Sciatic nerve (tissue), 2 donors: ENCODE data around the gene CFAP74. TPM values are rescaled to one million over a fixed set of nuclear protein-coding genes. Genes with fewer than 3 reads are reported as not detected.
"Not testable (repeated sequence)": the region's sequence is repeated elsewhere in the genome, so short reads cannot be mapped to it uniquely, and the experiment has no call there.

Experiments used
- ATAC-seq: fragments of 200-7000 bp; cut with Tn5 transposase; one replicate; pipeline ENCODE4 v1.9.1; 2020; ENCODE audit warnings: mild to moderate bottlenecking, moderate library complexity
- DNase-seq: peaks from one replicate; pipeline ENCODE4 v3.0.0-alpha.2; 2020; ENCODE audit warnings: low spot score
- intact Hi-C: fragments of 100-400 bp; cut with DNase I; formaldehyde crosslinking; loops from one replicate; pipeline ENCODE4 v1.14.2; 2022
- total RNA-seq: library from RNA; stranded (reverse); fragmentation: NEBNext Ultra II Directional; extraction: Animal tissue kit (Norgen Biotek cat#: 25700); gene quantifications from one replicate; pipeline ENCODE4 v1.2.1, GENCODE V29; 2021
- donor health status: DM: no; HTN: no; CAD: no.
- donor health status: DM: no; HTN: no; CAD: no.

The CFAP74 gene
- total RNA-seq, 1 donor from 2014 or later = 0.09 TPM

GRCh38 chr1:1978690-1979481 is 24.7 kb downstream of the CFAP74 start:
- ATAC-seq, DNase-seq, intact Hi-C loops: not testable (repeated sequence)

GRCh38 chr1:1978108-1978507 is 25.5 kb downstream of the CFAP74 start:
- no peak for DNase-seq
- intact Hi-C loops = no loop called here
- ATAC-seq = no peak

- intact Hi-C loops = no loop called here
- no peak for ATAC-seq
Observed at GRCh38 chr1:1976031-1976430, 27.6 kb downstream of the CFAP74 start.

GRCh38 chr1:1975535-1975934 is 28.1 kb downstream of the CFAP74 start:
- intact Hi-C loops = no loop called here
- no peak for DNase-seq
- ATAC-seq = no peak

More at GRCh38 chr1:1976031-1976430, 27.6 kb downstream of the CFAP74 start:
- DNase-seq = no peak

GRCh38 chr1:1974834-1975233 is 28.8 kb downstream of the CFAP74 start:
- ATAC-seq (no peak), DNase-seq (no peak)
- intact Hi-C loops = no loop called here

GRCh38 chr1:1973716-1974642 is 29.6 kb downstream of the CFAP74 start:
- intact Hi-C loops = no loop called here
- DNase-seq (no peak), ATAC-seq (no peak)

GRCh38 chr1:1972976-1973715 is 30.4 kb downstream of the CFAP74 start:
- DNase-seq = no peak
- intact Hi-C loops = no loop called here
- no peak for ATAC-seq

- intact Hi-C loops = no loop called here
- no peak for DNase-seq
- no peak for ATAC-seq
Observed at GRCh38 chr1:1971688-1972087, 31.9 kb downstream of the CFAP74 start.

- intact Hi-C loops = no loop called here
- ATAC-seq (no peak), DNase-seq (no peak)
Observed at GRCh38 chr1:1971017-1971416, 32.6 kb downstream of the CFAP74 start.

- ATAC-seq = no peak
- intact Hi-C loops = no loop called here
- DNase-seq = no peak
Observed at GRCh38 chr1:1969953-1970716, 33.5 kb downstream of the CFAP74 start.

- intact Hi-C loops = no loop called here
- no peak for DNase-seq
- ATAC-seq = no peak
Observed at GRCh38 chr1:1969505-1969900, 34.1 kb downstream of the CFAP74 start.

- intact Hi-C loops = no loop called here
- DNase-seq (no peak), ATAC-seq (peak; percentile 25)
Observed at GRCh38 chr1:1968767-1969504, 34.6 kb downstream of the CFAP74 start.

GRCh38 chr1:1967879-1968278 is 35.7 kb downstream of the CFAP74 start:
- DNase-seq (no peak), ATAC-seq (no peak)
- intact Hi-C loops = no loop called here

- DNase-seq = no peak
- ATAC-seq = no peak
- intact Hi-C loops = no loop called here
Observed at GRCh38 chr1:1967151-1967550, 36.4 kb downstream of the CFAP74 start.

- ATAC-seq (no peak), DNase-seq (no peak)
- intact Hi-C loops = no loop called here
Observed at GRCh38 chr1:1966071-1966740, 37.4 kb downstream of the CFAP74 start.

- ATAC-seq (no peak), DNase-seq (no peak)
- intact Hi-C loops = no loop called here
Observed at GRCh38 chr1:1965546-1965945, 38.0 kb downstream of the CFAP74 start.

- ATAC-seq (no peak), DNase-seq (no peak)
- intact Hi-C loops = no loop called here
Observed at GRCh38 chr1:1964811-1965210, 38.8 kb downstream of the CFAP74 start.

- intact Hi-C loops = no loop called here
- no peak for ATAC-seq
- DNase-seq = no peak
Observed at GRCh38 chr1:1963570-1963969, 40.0 kb downstream of the CFAP74 start.
